Keratinocyte (primary cell): ENCODE measurements around the gene OR6M1.

ENCODE experiments used
- CTCF ChIP-seq, 3 experiments: IDR thresholded peaks in 1 of 3; conservative IDR thresholded peaks in 1 of 3; optimal IDR thresholded peaks in 1 of 3; 2 replicates in 2 of 3; 3 replicates in 1 of 3; pipeline versions ENCODE3 to v1.5.1; 2011; ENCODE audit warnings: low read length in 3 of 3, mild to moderate bottlenecking in 3 of 3, moderate library complexity in 2 of 3, control low read depth in 1 of 3, inconsistent platforms in 1 of 3; ENCODE audit not compliant: insufficient read depth in 2 of 3; ENCODE audit errors: extremely low read depth in 1 of 3
- EZH2 ChIP-seq: IDR thresholded peaks from one replicate; pipeline ENCODE4 v1.6.1; 2012; ENCODE audit warnings: inconsistent platforms, mild to moderate bottlenecking, low read length, moderate library complexity

GRCh38 chr11:123775289-123775688, 30.9 kb downstream of the OR6M1 start:
- TF ChIP-seq CTCF (optimal IDR thresholded peaks at IDR 0.05 in 1 of 3, IDR thresholded peaks at IDR 0.05 in 1 of 3, conservative IDR thresholded peaks at IDR 0.05 in 1 of 3; ENCODE audit: extremely low read depth in 1 of 3, insufficient read depth in 2 of 3, low read length in 3 of 3) (no peak), EZH2 (no peak)
